ENCODE data around the gene MAST4. TPM values are rescaled to one million over a fixed set of nuclear protein-coding genes. Genes with fewer than 3 reads are reported as not detected.

Gene MAST4
- polyA plus RNA-seq, 1 donor from 2014 or later = 11.8 TPM

DNA sequence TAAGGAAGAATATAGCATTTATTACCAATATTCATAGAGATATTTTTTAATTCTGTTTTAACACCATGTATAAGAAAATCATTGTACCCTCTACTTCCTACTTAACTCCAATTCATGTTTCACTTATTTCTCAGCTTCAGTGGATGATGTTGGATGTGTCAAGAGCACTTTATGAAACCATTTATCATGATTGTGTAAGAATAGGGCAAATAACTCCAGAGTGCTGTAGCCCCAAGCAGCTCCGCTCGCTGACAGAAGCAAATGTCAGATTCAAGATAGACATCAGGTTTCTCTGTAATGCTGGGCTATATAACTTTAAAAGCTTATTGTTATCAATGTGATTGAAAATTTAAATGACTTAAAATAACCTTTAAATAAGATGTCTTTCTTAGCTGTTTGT is 50.4 kb downstream of the MAST4 start:
- H3K9me3 Mint-ChIP-seq = peaks cover 0 to 4% (median under 1%) of the 10 kb centered on the region in 3 donors
- no peak overlapping the region for H3K4me3 Mint-ChIP-seq

GRCh38 chr5:66647146-66647856 is 51.1 kb downstream of the MAST4 start:
- H3K9me3 Mint-ChIP-seq = peaks cover 0 to 6% (median 2%) of the 10 kb centered on the region in 3 donors
- peaks cover 0 to 17% (median 14%) of the 10 kb centered on the region in 3 donors for H3K4me1 Mint-ChIP-seq
- peaks cover 6% of the 10 kb centered on the region for H3K36me3 Mint-ChIP-seq
- no peak overlapping the region for H3K4me3 Mint-ChIP-seq
- peak overlapping the region in 1 of 3 donors; percentile 17 for H3K27ac Mint-ChIP-seq
- no peaks in the 10 kb centered on the region for H3K27me3 Mint-ChIP-seq

More for the DNA sequence above, 50.4 kb downstream of the MAST4 start:
- peaks cover 6% of the 10 kb centered on the region for H3K36me3 Mint-ChIP-seq
- peaks cover 0 to 17% (median 14%) of the 10 kb centered on the region in 3 donors for H3K4me1 Mint-ChIP-seq
- no peaks in the 10 kb centered on the region for H3K27me3 Mint-ChIP-seq
- no peak overlapping the region for H3K27ac Mint-ChIP-seq

- Mint-ChIP-seq H3K27ac (no peak overlapping the region), H3K4me3 (no peak overlapping the region), H3K36me3 (peaks cover 6% of the 10 kb centered on the region), H3K4me1 (peaks cover 0 to 18% (median 17%) of the 10 kb centered on the region in 3 donors), H3K9me3 (peaks cover 0 to 6% (median 4%) of the 10 kb centered on the region in 3 donors), H3K27me3 (peaks cover 2% of the 10 kb centered on the region)
Measured at GRCh38 chr5:66652818-66653217, 56.6 kb downstream of the MAST4 start.

- peaks cover 0 to 15% (median 14%) of the 10 kb centered on the region in 3 donors for H3K4me1 Mint-ChIP-seq
- no peak overlapping the region for H3K4me3 Mint-ChIP-seq
- peaks cover 3% of the 10 kb centered on the region for H3K36me3 Mint-ChIP-seq
- H3K27me3 Mint-ChIP-seq = peaks cover 2% of the 10 kb centered on the region
- peaks cover 0 to 6% (median 4%) of the 10 kb centered on the region in 3 donors for H3K9me3 Mint-ChIP-seq
- H3K27ac Mint-ChIP-seq = no peak overlapping the region
Measured at GRCh38 chr5:66653325-66653724, 57.1 kb downstream of the MAST4 start.

- no peak overlapping the region for H3K27ac Mint-ChIP-seq
- peaks cover 0 to 6% (median 4%) of the 10 kb centered on the region in 3 donors for H3K9me3 Mint-ChIP-seq
- H3K27me3 Mint-ChIP-seq = peaks cover 2% of the 10 kb centered on the region
- no peak overlapping the region for H3K4me3 Mint-ChIP-seq
- peaks cover 3% of the 10 kb centered on the region for H3K36me3 Mint-ChIP-seq
- H3K4me1 Mint-ChIP-seq = peaks cover 0 to 14% (median 8%) of the 10 kb centered on the region in 3 donors
Measured at GRCh38 chr5:66655395-66656324, 59.5 kb downstream of the MAST4 start.

GRCh38 chr5:66658516-66658915 is 62.3 kb downstream of the MAST4 start:
- Mint-ChIP-seq H3K9me3 (no peaks in the 10 kb centered on the region), H3K36me3 (peaks cover 2% of the 10 kb centered on the region), H3K27me3 (peaks cover 2% of the 10 kb centered on the region), H3K4me1 (peaks cover 0 to 6% (median 5%) of the 10 kb centered on the region in 3 donors), H3K4me3 (no peak overlapping the region), H3K27ac (no peak overlapping the region)

- peaks cover 2% of the 10 kb centered on the region for H3K36me3 Mint-ChIP-seq
- H3K4me1 Mint-ChIP-seq = peaks cover 0 to 3% (median 0%) of the 10 kb centered on the region in 3 donors
- no peak overlapping the region for H3K27ac Mint-ChIP-seq
- H3K27me3 Mint-ChIP-seq = peaks cover 2% of the 10 kb centered on the region
- H3K4me3 Mint-ChIP-seq = no peak overlapping the region
- H3K9me3 Mint-ChIP-seq = peaks cover 0 to 2% (median 2%) of the 10 kb centered on the region in 3 donors
Measured at GRCh38 chr5:66659780-66660179, 63.6 kb downstream of the MAST4 start.

GRCh38 chr5:66660396-66660795 is 64.2 kb downstream of the MAST4 start:
- Mint-ChIP-seq H3K27me3 (peaks cover 2% of the 10 kb centered on the region), H3K4me1 (peaks cover 0 to 2% (median 0%) of the 10 kb centered on the region in 3 donors), H3K36me3 (no peaks in the 10 kb centered on the region), H3K27ac (no peak overlapping the region), H3K9me3 (peaks cover 0 to 2% (median 2%) of the 10 kb centered on the region in 3 donors), H3K4me3 (no peak overlapping the region)

- no peak overlapping the region for H3K4me3 Mint-ChIP-seq
- peaks cover 0 to 2% (median 2%) of the 10 kb centered on the region in 3 donors for H3K9me3 Mint-ChIP-seq
- no peak overlapping the region for H3K27ac Mint-ChIP-seq
- peaks cover 0 to 2% (median 0%) of the 10 kb centered on the region in 3 donors for H3K4me1 Mint-ChIP-seq
- H3K36me3 Mint-ChIP-seq = no peaks in the 10 kb centered on the region
- H3K27me3 Mint-ChIP-seq = peaks cover 2% of the 10 kb centered on the region
Measured at GRCh38 chr5:66661149-66661548, 65.0 kb downstream of the MAST4 start.

- peaks cover 0 to 5% (median 0%) of the 10 kb centered on the region in 3 donors for H3K4me1 Mint-ChIP-seq
- H3K36me3 Mint-ChIP-seq = no peaks in the 10 kb centered on the region
- no peak overlapping the region for H3K4me3 Mint-ChIP-seq
- H3K27me3 Mint-ChIP-seq = no peaks in the 10 kb centered on the region
- H3K9me3 Mint-ChIP-seq = peaks cover 0 to 2% (median 2%) of the 10 kb centered on the region in 3 donors
- no peak overlapping the region for H3K27ac Mint-ChIP-seq
Measured at GRCh38 chr5:66666778-66667177, 70.6 kb downstream of the MAST4 start.

GRCh38 chr5:66669086-66669861 is 73.1 kb downstream of the MAST4 start:
- H3K36me3 Mint-ChIP-seq = peaks cover 1% of the 10 kb centered on the region
- no peak overlapping the region for H3K27ac Mint-ChIP-seq
- H3K4me1 Mint-ChIP-seq = peaks cover 0 to 5% (median 0%) of the 10 kb centered on the region in 3 donors
- peak overlapping the region in 1 of 4 donors; percentile 29 for H3K4me3 Mint-ChIP-seq
- H3K27me3 Mint-ChIP-seq = no peaks in the 10 kb centered on the region
- H3K9me3 Mint-ChIP-seq = no peaks in the 10 kb centered on the region

DNA sequence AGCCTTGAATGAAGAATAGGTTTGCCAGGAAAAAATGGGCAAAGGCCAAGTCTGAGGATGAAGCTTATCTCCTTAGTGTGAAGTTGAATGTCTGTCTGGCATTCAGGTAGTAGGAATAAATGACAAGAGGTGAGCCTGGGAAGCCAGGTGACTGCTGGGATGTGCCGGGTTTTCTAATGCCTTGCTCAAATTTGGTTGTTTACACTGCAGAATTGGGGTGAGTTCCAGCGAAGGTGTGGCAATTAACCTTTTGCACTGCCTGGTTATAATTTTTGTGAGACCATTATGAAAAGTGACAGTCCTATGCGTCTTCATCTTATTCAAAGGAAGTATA is 73.6 kb downstream of the MAST4 start:
- H3K9me3 Mint-ChIP-seq = no peaks in the 10 kb centered on the region
- no peak overlapping the region for H3K27ac Mint-ChIP-seq
- H3K4me1 Mint-ChIP-seq = peaks cover 0 to 5% (median 0%) of the 10 kb centered on the region in 3 donors
- no peak overlapping the region for H3K4me3 Mint-ChIP-seq
- peaks cover 2% of the 10 kb centered on the region for H3K36me3 Mint-ChIP-seq
- H3K27me3 Mint-ChIP-seq = no peaks in the 10 kb centered on the region

GRCh38 chr5:66671305-66671704 is 75.1 kb downstream of the MAST4 start:
- Mint-ChIP-seq H3K4me3 (no peak overlapping the region), H3K4me1 (peaks cover 0 to 7% (median 0%) of the 10 kb centered on the region in 3 donors), H3K27ac (no peak overlapping the region), H3K27me3 (peaks cover 1% of the 10 kb centered on the region), H3K9me3 (no peaks in the 10 kb centered on the region), H3K36me3 (peaks cover 2% of the 10 kb centered on the region)

DNA sequence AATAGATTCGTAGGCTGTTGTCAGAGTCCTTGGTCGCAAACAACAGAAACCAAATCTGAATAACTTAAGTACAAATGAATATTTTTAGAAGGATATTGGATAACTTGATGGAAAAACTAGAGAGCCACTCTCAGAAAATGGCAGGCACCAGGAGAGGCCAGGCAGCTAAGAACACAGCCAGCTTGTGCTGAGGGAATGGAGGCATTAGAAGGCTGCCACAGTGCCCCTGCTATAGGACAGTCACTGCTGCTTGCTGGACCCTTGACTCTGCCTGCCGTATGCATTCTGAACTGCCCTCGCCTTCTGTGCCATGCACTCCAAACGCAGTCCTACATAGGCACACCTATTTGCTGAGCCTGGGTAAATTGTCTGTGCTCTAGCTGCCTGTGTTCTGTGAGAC is 78.6 kb downstream of the MAST4 start:
- H3K4me1 Mint-ChIP-seq = peaks cover 0 to 4% (median 1%) of the 10 kb centered on the region in 3 donors

More for the DNA sequence above, 78.6 kb downstream of the MAST4 start:
- Mint-ChIP-seq H3K36me3 (peaks cover 2% of the 10 kb centered on the region), H3K4me3 (no peak overlapping the region), H3K27ac (no peak overlapping the region), H3K9me3 (no peaks in the 10 kb centered on the region), H3K27me3 (peaks cover 1% of the 10 kb centered on the region)

All from IgD-negative memory B cell (primary cell).